Mononuclear cell (primary cell): ENCODE measurements around the gene CDC42EP1. TPM values are rescaled to one million over a fixed set of nuclear protein-coding genes. Genes with fewer than 3 reads are reported as not detected.
A peak's percentile ranks its signal among the peaks of the same experiment; 100 is the strongest.
"Not testable (repeated sequence)": the region's sequence is repeated elsewhere in the genome, so short reads cannot be mapped to it uniquely, and the experiment has no call there.

Experiments used
- H3K27me3 ChIP-seq: 2 replicates; pipeline ENCODE4 v1.6.0; 2011; ENCODE audit warnings: low read length, control low read depth; ENCODE audit not compliant: insufficient read depth
- H3K4me1 ChIP-seq: 2 replicates; pipeline ENCODE4 v1.5.1; 2011; ENCODE audit warnings: mild to moderate bottlenecking, low read length, control low read depth; ENCODE audit not compliant: insufficient read depth
- H3K4me3 ChIP-seq: 2 replicates; pipeline ENCODE4 v1.5.1; 2011; ENCODE audit warnings: mild to moderate bottlenecking, low read length, moderate library complexity
- H3K9me3 ChIP-seq: 2 replicates; pipeline ENCODE4 v1.5.1; 2011; ENCODE audit warnings: low read depth, mild to moderate bottlenecking, control low read depth, low read length
- total RNA-seq: library from RNA; depleted of rRNA; stranded (reverse); fragments of >200 nt; gene quantifications from one replicate; pipeline ENCODE4 v1.2.3, GENCODE V29; 2012

Gene CDC42EP1
- total RNA-seq, 1 donor = 0.42 TPM

DNA sequence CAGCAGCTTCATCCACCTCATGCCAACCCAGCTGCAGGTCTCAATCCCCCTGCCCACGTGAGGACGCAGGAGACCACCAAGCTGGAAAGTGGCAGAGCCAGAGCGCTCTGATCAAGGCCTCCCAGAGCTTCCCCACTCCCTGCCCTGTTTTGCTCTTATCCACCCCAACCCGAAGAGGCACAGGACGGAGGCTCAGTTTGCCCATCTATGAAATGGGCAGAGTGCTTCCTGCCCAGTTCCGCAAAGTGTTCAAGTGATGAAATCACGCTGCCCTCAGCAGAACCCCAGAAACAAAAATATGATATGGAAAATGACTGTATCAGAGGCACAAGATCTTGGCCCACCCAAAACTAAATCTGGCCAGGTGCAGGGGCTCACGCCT lies 11.7 kb downstream of the CDC42EP1 start:
- no peaks in the 10 kb centered on the region for H3K9me3 ChIP-seq
- H3K4me1 ChIP-seq = peaks cover 44% of the 10 kb centered on the region
- no peak overlapping the region for H3K4me3 ChIP-seq
- H3K27me3 ChIP-seq = no peaks in the 10 kb centered on the region

DNA sequence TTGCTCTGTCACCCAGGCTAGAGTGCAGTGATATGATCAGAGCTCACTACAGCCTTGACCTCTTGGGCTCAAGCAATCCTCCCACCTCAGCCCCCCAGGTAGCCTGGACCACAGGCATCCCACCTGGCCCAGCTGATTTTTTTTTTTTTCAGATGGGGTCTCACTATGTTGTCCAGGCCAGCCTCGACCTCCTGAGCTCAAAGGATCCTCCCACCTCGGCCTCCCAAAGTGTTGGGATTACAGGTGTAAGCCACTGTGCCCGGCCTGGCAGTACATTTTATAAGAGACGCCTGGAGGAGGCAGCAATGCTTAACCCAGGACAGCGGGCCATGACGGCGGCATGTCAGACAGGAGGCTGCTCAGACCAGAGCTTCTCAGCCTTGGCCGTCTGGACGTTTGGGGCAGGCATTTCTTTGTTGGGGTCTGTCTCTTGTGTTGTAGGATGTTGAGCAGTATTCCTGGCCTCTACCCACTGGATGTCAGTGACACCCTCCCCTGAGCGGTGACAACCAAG lies 15.3 kb downstream of the CDC42EP1 start:
- H3K27me3 ChIP-seq = no peaks in the 10 kb centered on the region
- no peaks in the 10 kb centered on the region for H3K9me3 ChIP-seq
- no peak overlapping the region for H3K4me3 ChIP-seq
- H3K4me1 ChIP-seq = peaks cover 56% of the 10 kb centered on the region

DNA sequence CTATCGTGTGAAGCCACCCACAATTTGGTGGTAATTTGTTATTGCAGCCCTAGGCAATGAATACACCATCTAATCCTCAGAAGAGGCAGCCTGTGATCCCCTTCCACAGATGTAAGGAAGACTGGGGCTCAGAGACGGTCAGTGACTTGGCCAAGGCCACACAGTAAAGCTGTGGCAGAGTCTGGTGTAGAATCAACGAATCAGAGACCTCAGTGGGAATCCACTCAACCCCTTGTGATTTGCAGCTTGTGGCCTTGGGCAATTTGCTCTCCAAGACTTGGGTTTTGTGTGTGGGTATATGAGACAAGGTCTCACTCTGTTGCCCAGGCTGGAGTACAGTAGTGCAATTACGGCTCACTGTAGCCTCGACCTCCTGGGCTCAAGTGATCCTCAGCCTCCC lies 17.7 kb downstream of the CDC42EP1 start:
- peak overlapping the region; percentile 23 for H3K4me3 ChIP-seq
- H3K9me3 ChIP-seq = no peaks in the 10 kb centered on the region
- peaks cover 78% of the 10 kb centered on the region for H3K4me1 ChIP-seq
- no peaks in the 10 kb centered on the region for H3K27me3 ChIP-seq

- no peaks in the 10 kb centered on the region for H3K9me3 ChIP-seq
- H3K4me3 ChIP-seq = no peak overlapping the region
- H3K4me1 ChIP-seq = peaks cover 46% of the 10 kb centered on the region
- H3K27me3 ChIP-seq = no peaks in the 10 kb centered on the region
These were observed 21.2 kb downstream of the CDC42EP1 start for GRCh38 chr22:37581504-37581903.

DNA sequence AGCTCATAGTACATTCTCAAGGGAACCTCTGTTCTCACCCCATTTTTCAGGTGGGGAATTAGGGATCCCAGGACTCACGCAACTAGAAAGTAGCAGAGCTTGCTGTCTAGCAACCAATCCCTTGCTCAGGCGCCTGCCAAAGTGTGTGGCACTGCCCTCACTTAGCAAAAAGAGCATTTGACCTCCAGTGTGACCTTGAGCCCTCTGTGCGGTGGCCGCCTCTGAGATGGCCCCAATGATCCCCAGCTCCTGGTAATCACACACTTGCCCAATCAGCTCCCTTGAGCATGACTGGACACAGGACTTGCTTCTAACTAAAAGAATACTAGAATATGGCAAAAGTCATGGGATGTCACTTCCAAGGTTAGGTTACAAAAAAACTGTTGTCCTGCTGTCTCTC lies 22.2 kb downstream of the CDC42EP1 start:
- Histone ChIP-seq H3K4me3 (no peak overlapping the region), H3K9me3 (no peaks in the 10 kb centered on the region), H3K4me1 (peaks cover 44% of the 10 kb centered on the region), H3K27me3 (no peaks in the 10 kb centered on the region)

- H3K9me3 ChIP-seq = no peaks in the 10 kb centered on the region
- peaks cover 36% of the 10 kb centered on the region for H3K4me1 ChIP-seq
- no peak overlapping the region for H3K4me3 ChIP-seq
- H3K27me3 ChIP-seq = no peaks in the 10 kb centered on the region
These were observed 28.4 kb downstream of the CDC42EP1 start for GRCh38 chr22:37588546-37589215.

DNA sequence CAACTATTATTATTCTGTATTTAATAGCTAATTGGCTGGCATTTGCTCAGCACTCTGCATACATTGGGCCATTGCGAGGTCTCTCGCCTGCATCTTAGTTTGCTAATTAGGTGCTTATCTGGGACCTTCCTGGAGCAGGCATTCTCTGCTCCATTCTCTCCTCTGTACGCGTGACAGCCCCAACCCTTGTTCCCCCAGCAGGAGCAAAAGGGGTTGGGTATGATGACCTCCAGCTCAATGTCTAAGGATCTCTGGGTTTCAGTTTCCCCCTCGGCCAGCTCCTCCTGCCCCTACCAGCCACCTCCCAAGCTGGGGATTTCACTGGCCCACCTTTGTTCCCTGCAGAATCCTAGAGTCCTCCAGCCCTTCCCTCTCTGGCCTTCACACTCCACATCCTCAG lies 29.4 kb downstream of the CDC42EP1 start:
- Histone ChIP-seq H3K4me3 (no peak overlapping the region), H3K27me3 (no peaks in the 10 kb centered on the region), H3K4me1 (peaks cover 36% of the 10 kb centered on the region), H3K9me3 (no peaks in the 10 kb centered on the region)

DNA sequence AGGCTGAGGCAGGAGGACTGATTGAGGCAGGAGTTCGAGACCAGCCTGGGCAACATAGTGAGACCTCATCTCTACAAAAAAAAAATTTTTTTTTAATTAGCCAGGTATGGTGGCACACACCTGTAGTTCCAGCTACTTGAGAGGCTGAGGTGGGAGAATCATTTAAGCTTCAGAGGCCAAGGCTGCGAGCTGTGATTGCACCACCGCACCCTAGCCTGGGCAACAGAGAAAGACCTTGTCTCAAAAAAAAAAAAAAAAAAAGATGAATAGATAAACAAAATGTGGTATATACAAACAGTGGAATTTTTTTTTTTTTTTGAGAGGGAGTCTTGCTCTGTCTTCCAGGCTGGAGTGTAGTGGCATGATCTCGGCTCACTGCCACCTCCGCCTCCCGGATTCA lies 30.8 kb downstream of the CDC42EP1 start:
- H3K9me3 ChIP-seq = not testable (repeated sequence)

GRCh38 chr22:37591823-37592404 lies 31.6 kb downstream of the CDC42EP1 start:
- Histone ChIP-seq H3K4me3 (no peak overlapping the region), H3K9me3 (no peaks in the 10 kb centered on the region), H3K27me3 (no peaks in the 10 kb centered on the region)

More for the DNA sequence above, 30.8 kb downstream of the CDC42EP1 start:
- not testable (repeated sequence) for H3K27me3 ChIP-seq, H3K4me3 ChIP-seq
- peaks cover 36% of the 10 kb centered on the region for H3K4me1 ChIP-seq

DNA sequence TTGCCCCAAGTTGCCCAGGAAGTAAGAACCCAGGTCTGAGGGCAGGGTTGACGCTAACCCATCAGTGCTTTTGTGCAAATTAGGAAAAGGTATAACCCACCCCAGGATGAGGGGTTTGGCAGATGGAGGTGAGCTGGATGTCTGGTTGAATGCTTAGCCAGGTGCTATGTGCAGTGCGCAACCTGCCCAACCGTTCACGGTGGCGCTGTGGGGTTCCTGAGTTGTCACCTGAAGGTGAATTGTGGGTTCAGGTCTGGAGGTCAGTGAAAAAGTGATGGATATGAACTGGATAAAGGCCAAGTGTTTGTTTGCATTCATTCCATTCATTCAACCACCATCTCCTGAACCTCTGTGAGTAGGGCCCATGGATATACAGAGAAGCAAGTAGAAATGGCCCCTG lies 34.0 kb downstream of the CDC42EP1 start:
- H3K27me3 ChIP-seq = no peaks in the 10 kb centered on the region
- no peaks in the 10 kb centered on the region for H3K9me3 ChIP-seq
- no peak overlapping the region for H3K4me3 ChIP-seq
- H3K4me1 ChIP-seq = peaks cover 30% of the 10 kb centered on the region

More at GRCh38 chr22:37591823-37592404, 31.6 kb downstream of the CDC42EP1 start:
- H3K4me1 ChIP-seq = peaks cover 36% of the 10 kb centered on the region

GRCh38 chr22:37599153-37599552 lies 38.9 kb downstream of the CDC42EP1 start:
- H3K9me3 ChIP-seq = no peaks in the 10 kb centered on the region
- no peak overlapping the region for H3K4me3 ChIP-seq
- no peaks in the 10 kb centered on the region for H3K27me3 ChIP-seq
- H3K4me1 ChIP-seq = peaks cover 2% of the 10 kb centered on the region

DNA sequence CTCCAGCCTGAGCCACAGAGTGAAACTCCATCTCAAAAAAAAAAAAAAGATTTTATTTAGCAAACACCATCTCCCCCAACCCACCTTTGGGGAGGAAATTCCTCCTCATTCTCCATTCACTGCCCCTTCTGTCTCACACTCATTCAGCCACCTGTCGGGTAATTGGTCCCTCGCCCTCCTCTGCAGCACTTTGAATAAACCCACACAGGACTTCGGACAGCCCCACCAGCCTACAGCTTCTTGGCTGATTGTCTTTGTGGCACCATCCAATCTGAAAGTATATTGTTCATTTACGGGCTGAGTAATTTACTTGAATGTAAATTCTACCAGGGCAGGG lies 40.9 kb downstream of the CDC42EP1 start:
- no peaks in the 10 kb centered on the region for H3K9me3 ChIP-seq
- H3K27me3 ChIP-seq = no peaks in the 10 kb centered on the region
- peaks cover 17% of the 10 kb centered on the region for H3K4me1 ChIP-seq
- no peak overlapping the region for H3K4me3 ChIP-seq

GRCh38 chr22:37601540-37602442 lies 41.5 kb downstream of the CDC42EP1 start:
- no peaks in the 10 kb centered on the region for H3K27me3 ChIP-seq
- no peak overlapping the region for H3K4me3 ChIP-seq
- no peaks in the 10 kb centered on the region for H3K9me3 ChIP-seq
- peaks cover 18% of the 10 kb centered on the region for H3K4me1 ChIP-seq

DNA sequence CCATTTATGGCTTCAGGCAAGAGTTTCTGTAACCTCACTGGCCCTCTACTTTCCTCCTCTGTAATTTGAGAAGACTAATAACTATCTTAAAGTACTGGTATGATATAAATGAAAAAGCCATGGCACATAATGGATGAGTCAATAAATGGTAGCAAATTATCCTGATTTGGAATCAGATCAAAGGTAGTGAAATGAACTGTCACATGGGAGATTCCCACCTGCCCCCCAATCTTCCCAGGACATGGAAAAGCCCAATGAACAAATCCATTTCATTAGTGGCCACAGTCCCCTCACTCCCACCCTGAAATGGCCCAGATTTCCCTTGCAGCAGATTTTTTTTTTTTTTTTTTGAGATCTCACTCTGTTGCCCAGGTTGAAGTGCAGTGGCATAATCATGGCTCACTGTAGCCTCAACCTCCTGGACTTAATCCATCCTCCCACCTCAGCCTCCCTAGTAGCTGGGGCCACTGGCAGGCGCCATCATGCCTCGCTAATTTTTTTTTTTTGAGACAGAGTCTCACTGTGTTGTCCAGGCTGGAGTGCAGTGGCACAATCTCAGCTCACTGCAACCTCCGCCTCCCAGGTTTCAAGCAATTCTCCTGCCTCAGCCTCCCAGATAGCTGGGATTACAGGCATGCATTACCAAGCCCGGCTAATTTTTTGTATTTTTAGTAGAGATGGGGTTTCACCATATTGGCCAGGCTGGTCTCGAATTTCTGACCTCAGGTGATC lies 42.4 kb downstream of the CDC42EP1 start:
- H3K27me3 ChIP-seq, H3K9me3 ChIP-seq, H3K4me3 ChIP-seq: not testable (repeated sequence)
- peaks cover 27% of the 10 kb centered on the region for H3K4me1 ChIP-seq

DNA sequence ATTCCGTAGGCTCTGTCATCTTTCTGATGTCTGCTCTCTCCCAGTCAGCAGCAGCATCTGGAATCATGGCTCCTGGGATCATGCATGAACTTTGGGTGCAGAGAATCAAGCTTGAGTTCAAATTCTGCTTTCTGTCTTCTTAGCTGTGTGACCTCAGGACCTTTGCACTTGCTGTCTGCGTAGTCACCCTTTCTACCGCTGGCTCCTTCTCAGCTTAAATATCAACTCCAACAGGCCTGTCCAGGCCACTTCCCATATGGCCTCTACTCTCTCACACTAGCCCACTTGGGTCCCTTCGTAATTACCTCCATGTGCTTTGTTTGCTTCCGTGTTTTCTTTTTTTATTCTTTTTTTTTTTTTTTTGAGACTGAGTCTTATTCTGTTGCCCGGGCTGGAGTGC lies 43.8 kb downstream of the CDC42EP1 start:
- peaks cover 33% of the 10 kb centered on the region for H3K4me1 ChIP-seq
- H3K4me3 ChIP-seq = no peak overlapping the region
- no peaks in the 10 kb centered on the region for H3K9me3 ChIP-seq
- H3K27me3 ChIP-seq = no peaks in the 10 kb centered on the region
